ENCODE results near the gene ARHGAP18.

DNA sequence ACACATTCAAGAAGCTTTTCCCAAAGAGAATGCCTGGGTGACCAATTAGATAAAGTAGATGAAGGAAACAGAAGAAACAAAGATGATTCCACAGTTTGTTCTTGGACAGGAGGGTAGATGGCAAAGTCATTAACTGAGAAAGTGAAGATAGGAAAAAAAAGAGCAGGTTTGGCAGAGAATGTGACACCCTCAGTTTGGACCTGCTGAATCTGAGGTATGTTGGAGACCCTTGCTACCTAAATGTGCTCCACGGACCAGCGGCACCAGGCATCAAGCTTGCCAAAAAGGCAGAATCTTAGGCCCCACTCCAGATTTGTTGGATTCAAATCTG is 49.7 kb downstream of the ARHGAP18 start:
- TF ChIP-seq CTBP1 (IDR thresholded peaks at IDR 0.05; ENCODE audit: borderline replicate concordance) = no peak
- TF ChIP-seq, protein P1, sequence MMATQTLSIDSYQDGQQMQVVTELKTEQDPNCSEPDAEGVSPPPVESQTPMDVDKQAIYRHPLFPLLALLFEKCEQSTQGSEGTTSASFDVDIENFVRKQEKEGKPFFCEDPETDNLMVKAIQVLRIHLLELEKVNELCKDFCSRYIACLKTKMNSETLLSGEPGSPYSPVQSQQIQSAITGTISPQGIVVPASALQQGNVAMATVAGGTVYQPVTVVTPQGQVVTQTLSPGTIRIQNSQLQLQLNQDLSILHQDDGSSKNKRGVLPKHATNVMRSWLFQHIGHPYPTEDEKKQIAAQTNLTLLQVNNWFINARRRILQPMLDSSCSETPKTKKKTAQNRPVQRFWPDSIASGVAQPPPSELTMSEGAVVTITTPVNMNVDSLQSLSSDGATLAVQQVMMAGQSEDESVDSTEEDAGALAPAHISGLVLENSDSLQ (IDR thresholded peaks at IDR 0.05) = no peak
- no peak for TF ChIP-seq BHLHE40 (IDR thresholded peaks at IDR 0.05; ENCODE audit: borderline replicate concordance)
- TF ChIP-seq TARDBP (IDR thresholded peaks at IDR 0.05) = no peak
- no peak for TF ChIP-seq ZNF384 (IDR thresholded peaks at IDR 0.05)
- no peak for TF ChIP-seq SP1 (IDR thresholded peaks at IDR 0.05)
